Measurements from ENCODE around the gene NME9.

GRCh38 chr3:138354376-138354775, 24.7 kb upstream of the NME9 start:
- no peak for TF ChIP-seq CTCF (conservative IDR thresholded peaks at IDR 0.05; ENCODE audit: low read length)
- TF ChIP-seq EZH2phosphoT487 (IDR thresholded peaks at IDR 0.05; ENCODE audit: borderline replicate concordance): no peak
